Lower lobe of right lung (tissue), 2 donors: ENCODE measurements around the gene TCAIM. TPM values are rescaled to one million over a fixed set of nuclear protein-coding genes. Genes with fewer than 3 reads are reported as not detected.
"Not testable (repeated sequence)": the region's sequence is repeated elsewhere in the genome, so short reads cannot be mapped to it uniquely, and the experiment has no call there.

Source experiments
- ATAC-seq, 2 donors: fragments of 200-7000 bp; cut with Tn5 transposase; one replicate each; pipeline ENCODE4 v1.9.1; 2020 to 2022; ENCODE audit warnings: mild to moderate bottlenecking in 2 of 2, moderate library complexity in 2 of 2
- DNase-seq: peaks from one replicate; pipeline ENCODE4 v3.0.0-alpha.2; 2020
- H3K27ac ChIP-seq: fragments of 200-600 bp; one replicate; pipeline ENCODE4 v1.8.0; 2022
- H3K27me3 ChIP-seq: fragments of 200-600 bp; one replicate; pipeline ENCODE4 v1.8.0; 2022; ENCODE audit warnings: low read depth
- H3K36me3 ChIP-seq: fragments of 200-600 bp; one replicate; pipeline ENCODE4 v1.8.0; 2022; ENCODE audit warnings: mild to moderate bottlenecking
- H3K4me1 ChIP-seq: fragments of 200-600 bp; one replicate; pipeline ENCODE4 v1.8.0; 2022
- H3K4me3 ChIP-seq: fragments of 200-600 bp; one replicate; pipeline ENCODE4 v1.8.0; 2022; ENCODE audit warnings: mild to moderate bottlenecking
- H3K9me3 ChIP-seq: fragments of 200-600 bp; one replicate; pipeline ENCODE4 v1.8.0; 2022
- intact Hi-C: fragments of 100-400 bp; cut with DNase I; formaldehyde crosslinking; loops from one replicate; pipeline ENCODE4 v1.11.0; 2022
- total RNA-seq: library from RNA; stranded (reverse); fragmentation: NEBNext Ultra II Directional; extraction: Animal tissue kit (Norgen Biotek cat#: 25700); gene quantifications from one replicate; pipeline ENCODE4 v1.2.1, GENCODE V29; 2021
- TF ChIP-seq, protein P1 (sequence below): fragments of 200-600 bp; IDR thresholded peaks from one replicate; pipeline ENCODE4 v1.8.0; 2022; ENCODE audit warnings: antibody characterized with exemption, mild to moderate bottlenecking
- donor health status: DM: no; HTN: yes; CAD: no; lungs with severe emphysema.

The TCAIM gene
- total RNA-seq, 1 donor from 2014 or later = 33.5 TPM

DNA sequence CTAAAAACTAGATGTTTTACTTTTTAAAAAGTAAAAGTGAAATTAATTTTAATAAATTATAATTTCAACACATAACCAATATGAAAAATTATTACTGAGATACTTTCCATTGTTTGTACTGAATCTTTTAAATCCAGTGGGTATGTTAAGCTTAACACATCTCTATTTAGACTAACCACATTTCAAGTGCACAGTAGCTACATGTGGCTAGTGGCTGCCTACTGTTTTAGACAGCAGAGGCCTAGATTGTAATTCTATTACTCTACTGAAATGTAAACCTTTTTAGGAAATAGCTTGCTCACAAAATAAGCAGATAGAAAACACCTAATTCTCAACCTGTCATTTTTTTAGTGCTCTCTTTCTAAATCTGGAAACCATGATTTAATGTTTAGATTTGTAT, 4.9 kb downstream of the TCAIM start:
- Histone ChIP-seq H3K9me3 (no peaks in the 10 kb centered on the region), H3K36me3 (no peaks in the 10 kb centered on the region), H3K27me3 (no peaks in the 10 kb centered on the region), H3K4me3 (no peak overlapping the region), H3K27ac (peak overlapping the region; percentile 1), H3K4me1 (peaks cover 43% of the 10 kb centered on the region)
- intact Hi-C loops = no loop called here
- TF ChIP-seq, protein P1, sequence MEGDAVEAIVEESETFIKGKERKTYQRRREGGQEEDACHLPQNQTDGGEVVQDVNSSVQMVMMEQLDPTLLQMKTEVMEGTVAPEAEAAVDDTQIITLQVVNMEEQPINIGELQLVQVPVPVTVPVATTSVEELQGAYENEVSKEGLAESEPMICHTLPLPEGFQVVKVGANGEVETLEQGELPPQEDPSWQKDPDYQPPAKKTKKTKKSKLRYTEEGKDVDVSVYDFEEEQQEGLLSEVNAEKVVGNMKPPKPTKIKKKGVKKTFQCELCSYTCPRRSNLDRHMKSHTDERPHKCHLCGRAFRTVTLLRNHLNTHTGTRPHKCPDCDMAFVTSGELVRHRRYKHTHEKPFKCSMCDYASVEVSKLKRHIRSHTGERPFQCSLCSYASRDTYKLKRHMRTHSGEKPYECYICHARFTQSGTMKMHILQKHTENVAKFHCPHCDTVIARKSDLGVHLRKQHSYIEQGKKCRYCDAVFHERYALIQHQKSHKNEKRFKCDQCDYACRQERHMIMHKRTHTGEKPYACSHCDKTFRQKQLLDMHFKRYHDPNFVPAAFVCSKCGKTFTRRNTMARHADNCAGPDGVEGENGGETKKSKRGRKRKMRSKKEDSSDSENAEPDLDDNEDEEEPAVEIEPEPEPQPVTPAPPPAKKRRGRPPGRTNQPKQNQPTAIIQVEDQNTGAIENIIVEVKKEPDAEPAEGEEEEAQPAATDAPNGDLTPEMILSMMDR = no peak
- no peak for DNase-seq
- ATAC-seq = no peak

- peak; percentile 51 for DNase-seq
- H3K36me3 ChIP-seq = not testable (repeated sequence)
- peak overlapping the region; percentile 39 for H3K27ac ChIP-seq
Observed at GRCh38 chr3:44346590-44346989, 8.0 kb downstream of the TCAIM start.

DNA sequence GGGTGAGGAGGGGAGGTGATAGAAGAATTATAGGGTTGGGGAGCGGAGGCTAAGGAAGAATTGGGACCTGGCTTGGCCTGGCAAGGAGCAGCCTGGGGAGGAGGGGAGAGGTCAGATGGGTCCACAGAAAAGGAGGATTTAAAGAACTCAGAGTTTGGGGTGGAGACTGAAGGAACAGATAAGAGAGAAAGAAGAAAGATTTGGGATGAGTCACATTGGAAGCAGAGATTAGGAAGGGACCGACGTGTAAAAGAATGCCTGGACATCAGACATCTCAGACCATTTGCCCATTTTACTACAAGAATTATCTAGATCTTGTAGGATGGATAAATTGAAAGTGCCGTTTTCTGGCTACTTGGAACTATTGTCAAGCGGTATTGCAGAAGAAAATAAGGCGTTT, 10.4 kb downstream of the TCAIM start:
- H3K27ac ChIP-seq = no peak overlapping the region
- H3K4me1 ChIP-seq = peaks cover 14% of the 10 kb centered on the region
- no peaks in the 10 kb centered on the region for H3K9me3 ChIP-seq
- H3K4me3 ChIP-seq = no peak overlapping the region
- H3K27me3 ChIP-seq = no peaks in the 10 kb centered on the region
- no peak for DNase-seq
- TF ChIP-seq, protein P1 = no peak
- no peaks in the 10 kb centered on the region for H3K36me3 ChIP-seq
- intact Hi-C loops = no loop called here
- no peak for ATAC-seq

More at GRCh38 chr3:44346590-44346989, 8.0 kb downstream of the TCAIM start:
- intact Hi-C loops, H3K9me3 ChIP-seq, ATAC-seq, H3K4me3 ChIP-seq, H3K27me3 ChIP-seq: not testable (repeated sequence)
- H3K4me1 ChIP-seq = peaks cover 22% of the 10 kb centered on the region

GRCh38 chr3:44353355-44353924, 14.9 kb downstream of the TCAIM start:
- H3K4me3 ChIP-seq = no peak overlapping the region
- no peak overlapping the region for H3K27ac ChIP-seq
- H3K27me3 ChIP-seq = no peaks in the 10 kb centered on the region
- peaks cover 16% of the 10 kb centered on the region for H3K4me1 ChIP-seq
- intact Hi-C loops = no loop called here
- H3K9me3 ChIP-seq = no peaks in the 10 kb centered on the region
- no peak for DNase-seq
- H3K36me3 ChIP-seq = peaks cover 5% of the 10 kb centered on the region
- ATAC-seq = no peak
- TF ChIP-seq, protein P1 = no peak

- Histone ChIP-seq H3K9me3 (no peaks in the 10 kb centered on the region), H3K4me3 (no peak overlapping the region), H3K27ac (peak overlapping the region; percentile 22), H3K27me3 (no peaks in the 10 kb centered on the region), H3K36me3 (peaks cover 19% of the 10 kb centered on the region), H3K4me1 (peaks cover 16% of the 10 kb centered on the region)
- TF ChIP-seq, protein P1 = no peak
- intact Hi-C loops = no loop called here
- ATAC-seq (peak; percentile 86 to 94), DNase-seq (no peak)
Observed at GRCh38 chr3:44355362-44356033, 16.9 kb downstream of the TCAIM start.

- H3K4me3 ChIP-seq = no peak overlapping the region
- intact Hi-C loops = no loop called here
- no peak for DNase-seq
- peaks cover 27% of the 10 kb centered on the region for H3K36me3 ChIP-seq
- H3K27me3 ChIP-seq = no peaks in the 10 kb centered on the region
- H3K27ac ChIP-seq = no peak overlapping the region
- ATAC-seq = no peak
- TF ChIP-seq, protein P1 = no peak
- no peaks in the 10 kb centered on the region for H3K9me3 ChIP-seq
- peaks cover 19% of the 10 kb centered on the region for H3K4me1 ChIP-seq
Observed at GRCh38 chr3:44359146-44359751, 20.7 kb downstream of the TCAIM start.
